SK-N-SH (cell line): Measurements from ENCODE around the gene S100A7. TPM values are rescaled to one million over a fixed set of nuclear protein-coding genes. Genes with fewer than 3 reads are reported as not detected.
A peak's percentile ranks its signal among the peaks of the same experiment; 100 is the strongest.

Experiments used
- CTCF ChIA-PET: fragments of 300-600, 350-600 bp; formaldehyde crosslinking; extraction: SDS; loops from one replicate; lab custom pipeline; 2021; lab: Yijun Ruan, JAX
- POLR2A ChIA-PET: fragments of 350-600 bp; sonication (Branson Sonifier 250); formaldehyde crosslinking; extraction: SDS; loops from one replicate; lab custom pipeline; 2020; ENCODE audit warnings: antibody characterized with exemption, inconsistent platforms; lab: Yijun Ruan, JAX
- DNase-seq: peaks from one replicate; pipeline ENCODE4 v3.0.0; 2012
- H2AFZ ChIP-seq: fragments of 200-600 bp; sonication (generic); 2 replicates; pipeline ENCODE4 v1.8.1; 2016; ENCODE audit warnings: antibody characterized with exemption, mild to moderate bottlenecking, low read depth
- H3F3A ChIP-seq: fragments of 200-600 bp; sonication (generic); replicated peaks from 2 replicates; pipeline ENCODE3; 2016; ENCODE audit warnings: antibody characterized with exemption, mild to moderate bottlenecking; ENCODE audit not compliant: insufficient read depth
- H3K27ac ChIP-seq, 2 experiments: fragments of 200-500 bp in 1 of 2; fragments of 200-600 bp in 1 of 2; sonication (Bioruptor generic) in 1 of 2; sonication (generic), shearing (Covaris generic) in 1 of 2; 2 replicates each; pipeline versions ENCODE4 v1.5.1 to v1.6.1; 2014 to 2016; ENCODE audit warnings: low read depth in 2 of 2, inconsistent platforms in 1 of 2, low read length in 1 of 2, mild to moderate bottlenecking in 1 of 2, mixed read lengths in 1 of 2
- H3K27me3 ChIP-seq: fragments of 200-600 bp; sonication (generic), shearing (Covaris generic); 2 replicates; pipeline ENCODE4 v1.6.1; 2016; ENCODE audit warnings: mixed run types; ENCODE audit not compliant: insufficient read depth
- H3K36me3 ChIP-seq, 2 experiments: fragments of 200-500 bp in 1 of 2; fragments of 200-600 bp in 1 of 2; sonication (Bioruptor generic) in 1 of 2; sonication (generic) in 1 of 2; replicated peaks in 1 of 2; 2 replicates each; pipeline versions ENCODE3 to v1.5.1; 2014 to 2016; ENCODE audit warnings: low read length in 1 of 2, mild to moderate bottlenecking in 1 of 2; ENCODE audit not compliant: insufficient read depth in 2 of 2, control insufficient read depth in 1 of 2
- H3K4me1 ChIP-seq, 2 experiments: fragments of 200-500 bp in 1 of 2; fragments of 200-600 bp in 1 of 2; sonication (Bioruptor generic) in 1 of 2; sonication (generic), shearing (Covaris generic) in 1 of 2; 2 replicates each; pipeline versions ENCODE4 v1.5.1 to v1.6.1; 2014 to 2016; ENCODE audit warnings: low read depth in 1 of 2, low read length in 1 of 2, mixed run types in 1 of 2; ENCODE audit not compliant: insufficient read depth in 2 of 2, control insufficient read depth in 1 of 2
- H3K4me2 ChIP-seq: fragments of 200-600 bp; sonication (generic), shearing (Covaris generic); 2 replicates; pipeline ENCODE4 v1.6.1; 2017; ENCODE audit warnings: mixed run types
- H3K4me3 ChIP-seq, 2 experiments: fragments of 200-500 bp in 1 of 2; fragments of 200-600 bp in 1 of 2; sonication (Bioruptor generic) in 1 of 2; sonication (generic), shearing (Covaris generic) in 1 of 2; 2 replicates each; pipeline versions ENCODE4 v1.5.1 to v1.8.1; 2014 to 2016; ENCODE audit warnings: low read depth in 2 of 2, inconsistent platforms in 1 of 2, low read length in 1 of 2, mild to moderate bottlenecking in 1 of 2, mixed read lengths in 1 of 2, moderate library complexity in 1 of 2
- H3K79me2 ChIP-seq: fragments of 200-600 bp; sonication (generic); 2 replicates; pipeline ENCODE4 v1.8.1; 2017; ENCODE audit warnings: mild to moderate bottlenecking; ENCODE audit not compliant: insufficient read depth
- H3K9ac ChIP-seq: fragments of 200-600 bp; sonication (generic); 2 replicates; pipeline ENCODE4 v1.6.1; 2017; ENCODE audit warnings: mixed run types
- H3K9me2 ChIP-seq: fragments of 200-600 bp; sonication (generic); 2 replicates; pipeline ENCODE4 v1.6.1; 2017; ENCODE audit warnings: mixed run types
- H3K9me3 ChIP-seq: fragments of 200-600 bp; sonication (generic); 2 replicates; pipeline ENCODE4 v1.6.1; 2017; ENCODE audit warnings: mixed run types, mild to moderate bottlenecking, moderate library complexity
- H4K20me1 ChIP-seq: fragments of 200-600 bp; sonication (generic); 2 replicates; pipeline ENCODE4 v1.6.1; 2017; ENCODE audit warnings: mild to moderate bottlenecking, mixed run types; ENCODE audit not compliant: insufficient read depth
- CHD2 ChIP-seq: fragments of 150-350 bp; IDR thresholded peaks from 2 replicates; pipeline ENCODE4 v1.6.1; 2018; ENCODE audit warnings: low read length; ENCODE audit not compliant: partially characterized antibody
- EP300 ChIP-seq, 2 experiments: IDR thresholded peaks; 2 replicates each; pipeline versions ENCODE4 v1.4.0 to v1.6.1; 2012; ENCODE audit warnings: borderline replicate concordance in 1 of 2, low read depth in 1 of 2, low read length in 1 of 2
- FOSL2 ChIP-seq: IDR thresholded peaks from 2 replicates; pipeline ENCODE4 v1.4.0; 2012; ENCODE audit warnings: low read depth, mild to moderate bottlenecking, moderate library complexity, borderline replicate concordance
- FOXJ3 ChIP-seq: sonication (generic); formaldehyde crosslinking; IDR thresholded peaks from 2 replicates; pipeline ENCODE4 v1.5.1; 2020; ENCODE audit warnings: mild to moderate bottlenecking, missing genetic modification reagents
- GATA2 ChIP-seq: sonication (generic); formaldehyde crosslinking; IDR thresholded peaks from 2 replicates; pipeline ENCODE4 v1.5.0; 2020; ENCODE audit warnings: mild to moderate bottlenecking, missing genetic modification reagents
- JUND ChIP-seq: IDR thresholded peaks from 2 replicates; pipeline ENCODE4 v1.4.0; 2012
- MAX ChIP-seq: IDR thresholded peaks from 2 replicates; pipeline ENCODE4 v1.4.0; 2012; ENCODE audit warnings: low read depth
- MEF2A ChIP-seq: IDR thresholded peaks from 2 replicates; pipeline ENCODE4 v1.4.0; 2012; ENCODE audit warnings: low read depth, borderline replicate concordance
- MXI1 ChIP-seq: IDR thresholded peaks from 2 replicates; pipeline ENCODE4 v1.6.1; 2012; ENCODE audit warnings: mild to moderate bottlenecking, low read depth, low read length, improper control_type of control experiment
- NFIC ChIP-seq: IDR thresholded peaks from 2 replicates; pipeline ENCODE4 v1.4.0; 2012; ENCODE audit warnings: borderline replicate concordance
- NRF1 ChIP-seq: IDR thresholded peaks from 2 replicates; pipeline ENCODE4 v1.6.1; 2012; ENCODE audit warnings: low read depth, mild to moderate bottlenecking, low read length
- RAD21 ChIP-seq: IDR thresholded peaks from 2 replicates; pipeline ENCODE4 v1.6.1; 2012; ENCODE audit warnings: mild to moderate bottlenecking, low read length
- REST ChIP-seq: IDR thresholded peaks from 2 replicates; pipeline ENCODE4 v1.6.1; 2012; ENCODE audit warnings: mild to moderate bottlenecking, low read depth, low read length, moderate library complexity
- SIN3A ChIP-seq: IDR thresholded peaks from 2 replicates; pipeline ENCODE4 v1.6.1; 2012; ENCODE audit warnings: low read depth, mild to moderate bottlenecking, low read length, moderate library complexity, borderline replicate concordance
- SMC3 ChIP-seq: IDR thresholded peaks from 2 replicates; pipeline ENCODE4 v1.6.1; 2012; ENCODE audit warnings: low read depth, low read length, improper control_type of control experiment
- TCF12 ChIP-seq: IDR thresholded peaks from 2 replicates; pipeline ENCODE4 v1.4.0; 2012
- TEAD4 ChIP-seq: IDR thresholded peaks from 2 replicates; pipeline ENCODE4 v1.4.0; 2012; ENCODE audit warnings: mild to moderate bottlenecking, borderline replicate concordance; ENCODE audit not compliant: insufficient read depth
- WGBS: methylation state at CpG from one replicate; pipeline ENCODE4 v1.1.6; 2017; ENCODE audit warnings: low lambda C conversion rate; 5-methylcytosine and 5-hydroxymethylcytosine counted together
- polyA plus RNA-seq, 3 experiments: library from polyadenylated mRNA; depleted of rRNA; stranded (reverse); fragments of >200 nt; gene quantifications; 2 replicates each; pipeline ENCODE4 v1.2.3, GENCODE V29; 2012
- TF ChIP-seq, protein P1 (sequence below): IDR thresholded peaks from 2 replicates; pipeline ENCODE4 v1.4.0; 2012; ENCODE audit warnings: low read depth, borderline replicate concordance

S100A7 gene
- polyA plus RNA-seq, 1 of the 3 experiments (the other 2 are of a cell fraction) = not detected

GRCh38 chr1:153466908-153467307, 6.5 kb upstream of the S100A7 start:
- Histone ChIP-seq H3F3A (no peaks in the 10 kb centered on the region), H3K9me3 (no peaks in the 10 kb centered on the region), H3K79me2 (no peaks in the 10 kb centered on the region), H2AFZ (no peak overlapping the region), H3K4me3 (no peak overlapping the region), H3K9ac (no peak overlapping the region), H3K9me2 (no peaks in the 10 kb centered on the region), H3K36me3 (no peaks in the 10 kb centered on the region), H3K4me1 (peaks cover 2 to 4% of the 10 kb centered on the region in 2 experiments; a peak in 1 of 4 replicates), H3K4me2 (peak overlapping the region; percentile 30; the same call in 1 of the 2 replicates), H3K27me3 (no peaks in the 10 kb centered on the region; the same call in 1 of the 2 replicates), H3K27ac (no peak overlapping the region), H4K20me1 (no peaks in the 10 kb centered on the region)
- 24% methylated on average over 5 of the region's 5 CpGs for WGBS
- POLR2A ChIA-PET = no interaction called here
- TF ChIP-seq MAX (no peak), FOSL2 (peak; percentile 52), NFIC (peak; percentile 75), SMC3 (no peak), TEAD4 (peak; percentile 20; the same call in 1 of the 2 replicates), RAD21 (no peak), FOXJ3 (CRISPR knock-in tag) (no peak), TCF12 (peak; percentile 50), MEF2A (peak; percentile 76), JUND (peak; percentile 42), EP300 (IDR thresholded peaks at IDR 0.05; ENCODE audit: borderline replicate concordance in 1 of 2, low read depth in 1 of 2, low read length in 1 of 2) (peak in 1 of 2 experiments; percentile 55; a peak in 1 of 4 replicates)
- TF ChIP-seq, protein P1, sequence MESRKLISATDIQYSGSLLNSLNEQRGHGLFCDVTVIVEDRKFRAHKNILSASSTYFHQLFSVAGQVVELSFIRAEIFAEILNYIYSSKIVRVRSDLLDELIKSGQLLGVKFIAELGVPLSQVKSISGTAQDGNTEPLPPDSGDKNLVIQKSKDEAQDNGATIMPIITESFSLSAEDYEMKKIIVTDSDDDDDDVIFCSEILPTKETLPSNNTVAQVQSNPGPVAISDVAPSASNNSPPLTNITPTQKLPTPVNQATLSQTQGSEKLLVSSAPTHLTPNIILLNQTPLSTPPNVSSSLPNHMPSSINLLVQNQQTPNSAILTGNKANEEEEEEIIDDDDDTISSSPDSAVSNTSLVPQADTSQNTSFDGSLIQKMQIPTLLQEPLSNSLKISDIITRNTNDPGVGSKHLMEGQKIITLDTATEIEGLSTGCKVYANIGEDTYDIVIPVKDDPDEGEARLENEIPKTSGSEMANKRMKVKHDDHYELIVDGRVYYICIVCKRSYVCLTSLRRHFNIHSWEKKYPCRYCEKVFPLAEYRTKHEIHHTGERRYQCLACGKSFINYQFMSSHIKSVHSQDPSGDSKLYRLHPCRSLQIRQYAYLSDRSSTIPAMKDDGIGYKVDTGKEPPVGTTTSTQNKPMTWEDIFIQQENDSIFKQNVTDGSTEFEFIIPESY = no peak
- CTCF ChIA-PET = interaction anchor here (1.1 to 5.9 kb wide), 10 partner anchors 16 to 124 kb away, joined by 3 to 79 read pairs (median 5); partner anchors contain the start of gene PGLYRP4
- DNase-seq = no peak

DNA sequence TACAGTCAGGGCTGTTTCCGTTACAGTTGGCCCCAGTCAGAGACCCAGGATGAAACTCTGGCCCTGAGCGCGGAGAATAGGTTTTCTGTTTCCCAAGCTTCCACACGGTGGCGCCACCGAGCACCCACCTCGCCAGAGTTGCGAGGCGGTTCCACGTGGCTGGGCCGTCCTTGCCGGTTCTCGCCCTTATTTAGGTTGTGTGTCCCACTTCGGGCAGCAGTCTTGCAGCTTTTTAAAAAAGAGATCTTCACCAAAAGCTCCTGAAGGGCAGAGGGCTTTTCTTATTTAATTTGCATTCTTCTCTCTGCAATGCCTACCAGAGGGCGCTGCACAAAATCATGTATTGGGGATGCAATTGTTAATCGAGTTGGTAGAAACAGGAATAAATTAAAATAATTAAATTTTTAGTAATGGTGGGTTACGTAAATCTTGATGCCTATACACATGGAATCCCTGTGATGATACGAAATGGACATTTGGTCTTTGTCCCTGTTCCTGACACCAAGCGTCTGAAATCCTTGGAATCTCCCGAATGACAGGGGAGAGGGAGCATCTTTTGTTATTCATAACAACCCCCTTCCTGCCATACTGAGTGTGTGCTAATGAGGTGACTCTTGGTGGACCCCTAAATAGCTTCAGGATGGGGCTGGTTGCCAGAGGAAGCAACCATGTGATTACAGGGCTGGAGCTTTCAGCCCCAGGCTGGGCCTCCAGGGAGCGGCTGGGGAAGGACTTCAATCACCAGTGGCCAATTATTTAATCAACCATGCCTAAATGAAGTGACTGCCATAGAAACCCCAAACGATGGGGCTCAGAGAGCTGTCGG, 5.6 kb upstream of the S100A7 start:
- Histone ChIP-seq H3K4me3 (peak overlapping the region in 1 of 2 experiments; percentile 50; a peak in 1 of 4 replicates), H3K36me3 (no peaks in the 10 kb centered on the region), H3F3A (no peaks in the 10 kb centered on the region), H3K9me3 (no peaks in the 10 kb centered on the region), H3K9me2 (no peaks in the 10 kb centered on the region), H4K20me1 (no peaks in the 10 kb centered on the region), H3K79me2 (no peaks in the 10 kb centered on the region), H3K4me2 (no peak overlapping the region), H2AFZ (peak overlapping the region; percentile 68; the same call in 1 of the 2 replicates), H3K4me1 (peaks cover 2 to 4% of the 10 kb centered on the region in 2 experiments; a peak in 1 of 4 replicates), H3K9ac (no peak overlapping the region), H3K27me3 (no peaks in the 10 kb centered on the region; the same call in 1 of the 2 replicates), H3K27ac (no peak overlapping the region)
- ChIA-PET POLR2A (no interaction called here), CTCF (interaction anchor here (0.6 to 5.9 kb wide), 24 partner anchors 9 to 158 kb away, joined by 3 to 79 read pairs (median 4); partner anchors contain the start of gene PGLYRP4)
- DNase-seq = peak; percentile 76
- 34% methylated on average over 22 of the region's 23 CpGs for WGBS
- TF ChIP-seq NRF1 (no peak), MXI1 (peak; percentile 54; the same call in 1 of the 2 replicates), REST (no peak), MAX (peak; percentile 97), CHD2 (no peak), TCF12 (no peak), SMC3 (peak; percentile 65), GATA2 (no peak), SIN3A (no peak)
